ENCODE data around the gene GARIN6.

GARIN6 gene

DNA sequence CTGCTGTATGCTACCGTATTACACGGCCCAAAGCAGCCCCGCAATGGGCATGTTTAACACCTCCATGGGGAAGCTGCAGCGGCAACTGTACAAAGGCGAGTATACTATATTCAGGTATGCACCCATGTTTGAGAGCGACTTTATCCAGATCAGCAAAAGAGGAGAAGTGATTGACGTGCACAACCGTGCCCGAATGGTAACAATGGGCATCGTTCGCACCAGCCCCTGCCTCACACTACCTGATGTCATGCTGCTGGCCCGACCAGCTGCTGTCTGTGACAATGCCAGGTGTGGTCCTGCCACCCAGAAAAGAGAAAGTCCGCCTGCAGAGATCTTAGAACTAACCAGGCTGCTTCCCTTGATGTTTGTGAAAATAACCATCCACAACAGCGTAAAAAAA lies 630 bp downstream of the GARIN6 start:
- DNase-seq = no peak
- H2BK12ac ChIP-seq (ENCODE audit: low read length in 2 of 2) = no peak overlapping the region
- no peak overlapping the region for H3K14ac ChIP-seq (ENCODE audit: low read length in 2 of 2)
- no peak overlapping the region for H3K27ac ChIP-seq (ENCODE audit: low read length, poor library complexity, severe bottlenecking)
- no peak overlapping the region for H3K23ac ChIP-seq (ENCODE audit: low read length in 2 of 2)
- no peak overlapping the region for H3K4ac ChIP-seq (ENCODE audit: low read depth in 1 of 2, low read length in 2 of 2)
- H4K8ac ChIP-seq (ENCODE audit: low read length) = no peak overlapping the region
- H3K79me1 ChIP-seq (replicated peaks; ENCODE audit: low read length, poor library complexity, severe bottlenecking) = no peaks in the 10 kb centered on the region
- H2AK5ac ChIP-seq (ENCODE audit: low read length, severe bottlenecking) = no peak overlapping the region
- H2BK5ac ChIP-seq (ENCODE audit: low read depth, low read length, poor library complexity, severe bottlenecking) = no peak overlapping the region
- H3K4me3 ChIP-seq (ENCODE audit: insufficient read depth in 1 of 2, low read depth in 1 of 2, low read length in 2 of 2) = no peak overlapping the region
- no peak overlapping the region for H3K18ac ChIP-seq (ENCODE audit: low read depth in 1 of 2, low read length in 2 of 2)
- H3K27me3 ChIP-seq (ENCODE audit: control insufficient read depth in 1 of 2, insufficient read depth in 1 of 2, low read length in 2 of 2) = peaks cover 0 to 3% of the 10 kb centered on the region in 2 experiments
- 86% methylated on average over 14 of the region's 14 CpGs for WGBS
- no peaks in the 10 kb centered on the region for H3K36me3 ChIP-seq (ENCODE audit: control insufficient read depth in 1 of 2, insufficient read depth in 2 of 2, low read depth in 1 of 2, low read length in 2 of 2)
- no peak overlapping the region for H3K9ac ChIP-seq (ENCODE audit: low read length)
- H2BK15ac ChIP-seq (ENCODE audit: low read depth, poor library complexity, severe bottlenecking) = no peak overlapping the region
- H3K4me2 ChIP-seq (ENCODE audit: low read length, poor library complexity, severe bottlenecking) = no peak overlapping the region
- H4K91ac ChIP-seq (ENCODE audit: low read length) = no peak overlapping the region
- no peaks in the 10 kb centered on the region for H3K4me1 ChIP-seq (ENCODE audit: control insufficient read depth, insufficient read depth, low read depth, low read length)
- no peak overlapping the region for H2AFZ ChIP-seq (ENCODE audit: low read depth, low read length)
- no peaks in the 10 kb centered on the region for H3K9me3 ChIP-seq (ENCODE audit: control insufficient read depth, low read length)
- no peak overlapping the region for H2BK120ac ChIP-seq (ENCODE audit: low read depth, low read length)

DNA sequence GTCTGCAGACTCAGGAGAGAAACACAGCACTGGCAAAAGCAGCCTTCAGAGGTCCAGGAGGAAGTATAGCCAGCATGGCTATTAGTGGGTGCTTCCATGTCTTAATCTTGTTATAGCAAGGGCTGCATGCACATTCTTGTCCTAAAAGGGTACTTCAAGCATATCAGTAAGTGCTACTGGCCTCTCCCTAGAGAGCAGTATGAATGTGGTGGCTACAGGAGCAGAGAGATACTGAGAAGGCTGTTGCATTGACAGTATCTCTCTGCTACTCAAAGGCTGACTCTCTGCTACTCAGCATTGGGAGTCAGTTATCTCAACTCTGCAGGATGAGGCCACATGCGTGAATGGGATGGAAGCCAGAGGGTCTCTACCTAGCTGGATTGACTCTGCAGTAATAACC lies 2.0 kb downstream of the GARIN6 start:
- no peak overlapping the region for H3K4me2 ChIP-seq (ENCODE audit: low read length, poor library complexity, severe bottlenecking)
- DNase-seq = no peak
- H3K36me3 ChIP-seq (ENCODE audit: control insufficient read depth in 1 of 2, insufficient read depth in 2 of 2, low read depth in 1 of 2, low read length in 2 of 2) = no peaks in the 10 kb centered on the region
- H3K4me1 ChIP-seq (ENCODE audit: control insufficient read depth, insufficient read depth, low read depth, low read length) = no peaks in the 10 kb centered on the region
- H3K9ac ChIP-seq (ENCODE audit: low read length) = no peak overlapping the region
- H2BK120ac ChIP-seq (ENCODE audit: low read depth, low read length) = no peak overlapping the region
- no peak overlapping the region for H3K4me3 ChIP-seq (ENCODE audit: insufficient read depth in 1 of 2, low read depth in 1 of 2, low read length in 2 of 2)
- H3K14ac ChIP-seq (ENCODE audit: low read length in 2 of 2) = no peak overlapping the region
- no peak overlapping the region for H3K23ac ChIP-seq (ENCODE audit: low read length in 2 of 2)
- H2AFZ ChIP-seq (ENCODE audit: low read depth, low read length) = no peak overlapping the region
- no peak overlapping the region for H2BK12ac ChIP-seq (ENCODE audit: low read length in 2 of 2)
- H2BK15ac ChIP-seq (ENCODE audit: low read depth, poor library complexity, severe bottlenecking) = no peak overlapping the region
- H2AK5ac ChIP-seq (ENCODE audit: low read length, severe bottlenecking) = no peak overlapping the region
- H4K8ac ChIP-seq (ENCODE audit: low read length) = no peak overlapping the region
- no peak overlapping the region for H3K27ac ChIP-seq (ENCODE audit: low read length, poor library complexity, severe bottlenecking)
- no peak overlapping the region for H2BK5ac ChIP-seq (ENCODE audit: low read depth, low read length, poor library complexity, severe bottlenecking)
- no peak overlapping the region for H4K91ac ChIP-seq (ENCODE audit: low read length)
- WGBS = 53% methylated on average over 1 of the region's 1 CpG
- no peaks in the 10 kb centered on the region for H3K9me3 ChIP-seq (ENCODE audit: control insufficient read depth, low read length)
- H3K79me1 ChIP-seq (replicated peaks; ENCODE audit: low read length, poor library complexity, severe bottlenecking) = no peaks in the 10 kb centered on the region
- peaks cover 0 to 3% of the 10 kb centered on the region in 2 experiments for H3K27me3 ChIP-seq (ENCODE audit: control insufficient read depth in 1 of 2, insufficient read depth in 1 of 2, low read length in 2 of 2)
- no peak overlapping the region for H3K18ac ChIP-seq (ENCODE audit: low read depth in 1 of 2, low read length in 2 of 2)
- no peak overlapping the region for H3K4ac ChIP-seq (ENCODE audit: low read depth in 1 of 2, low read length in 2 of 2)

DNA sequence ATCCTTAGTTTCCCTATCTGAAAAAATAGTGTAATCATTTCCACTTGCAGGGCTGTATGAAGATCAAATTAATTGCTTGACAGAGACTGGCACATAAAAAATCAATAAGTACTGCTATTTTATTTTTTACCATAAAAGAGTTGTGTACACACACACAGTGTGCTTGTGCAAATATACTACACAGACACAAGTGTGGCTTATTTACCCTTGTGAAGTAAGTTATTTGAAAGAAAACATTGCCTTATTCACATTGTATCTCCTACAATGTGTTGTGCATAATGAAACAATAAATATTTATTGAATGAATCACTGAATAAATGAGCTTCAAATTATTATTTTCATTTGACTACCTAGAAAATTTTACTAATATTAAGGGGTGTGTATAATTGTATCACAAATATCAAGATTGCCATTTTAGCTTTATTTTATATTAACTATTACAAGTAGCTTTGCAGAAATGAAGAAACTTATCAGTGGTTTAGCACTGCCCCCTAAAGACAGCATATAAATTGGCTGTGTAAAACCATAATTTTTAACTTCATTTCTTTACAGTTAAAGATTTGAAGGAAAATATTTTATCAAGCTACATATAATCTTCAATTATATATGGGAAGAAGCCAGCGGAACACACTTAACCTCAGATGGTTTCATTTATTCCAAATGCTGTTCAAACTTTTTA lies 11.3 kb downstream of the GARIN6 start:
- Histone ChIP-seq H3K14ac (ENCODE audit: low read length in 2 of 2) (no peak overlapping the region), H3K27me3 (ENCODE audit: control insufficient read depth in 1 of 2, insufficient read depth in 1 of 2, low read length in 2 of 2) (no peaks in the 10 kb centered on the region), H2AK5ac (ENCODE audit: low read length, severe bottlenecking) (no peak overlapping the region), H3K4me2 (ENCODE audit: low read length, poor library complexity, severe bottlenecking) (no peak overlapping the region), H2BK120ac (ENCODE audit: low read depth, low read length) (no peak overlapping the region), H3K27ac (ENCODE audit: low read length, poor library complexity, severe bottlenecking) (no peak overlapping the region), H4K8ac (ENCODE audit: low read length) (no peak overlapping the region), H2BK15ac (ENCODE audit: low read depth, poor library complexity, severe bottlenecking) (no peak overlapping the region), H3K9me3 (ENCODE audit: control insufficient read depth, low read length) (no peaks in the 10 kb centered on the region), H3K18ac (ENCODE audit: low read depth in 1 of 2, low read length in 2 of 2) (no peak overlapping the region), H3K9ac (ENCODE audit: low read length) (no peak overlapping the region), H3K4ac (ENCODE audit: low read depth in 1 of 2, low read length in 2 of 2) (no peak overlapping the region), H2BK12ac (ENCODE audit: low read length in 2 of 2) (no peak overlapping the region), H2BK5ac (ENCODE audit: low read depth, low read length, poor library complexity, severe bottlenecking) (no peak overlapping the region), H3K4me1 (ENCODE audit: control insufficient read depth, insufficient read depth, low read depth, low read length) (no peaks in the 10 kb centered on the region), H2AFZ (ENCODE audit: low read depth, low read length) (no peak overlapping the region), H3K36me3 (ENCODE audit: control insufficient read depth in 1 of 2, insufficient read depth in 2 of 2, low read depth in 1 of 2, low read length in 2 of 2) (no peaks in the 10 kb centered on the region), H3K4me3 (ENCODE audit: insufficient read depth in 1 of 2, low read depth in 1 of 2, low read length in 2 of 2) (no peak overlapping the region), H3K79me1 (replicated peaks; ENCODE audit: low read length, poor library complexity, severe bottlenecking) (no peaks in the 10 kb centered on the region), H3K23ac (ENCODE audit: low read length in 2 of 2) (no peak overlapping the region), H4K91ac (ENCODE audit: low read length) (no peak overlapping the region)
- no peak for DNase-seq
- WGBS = 100% methylated on average over 1 of the region's 1 CpG

DNA sequence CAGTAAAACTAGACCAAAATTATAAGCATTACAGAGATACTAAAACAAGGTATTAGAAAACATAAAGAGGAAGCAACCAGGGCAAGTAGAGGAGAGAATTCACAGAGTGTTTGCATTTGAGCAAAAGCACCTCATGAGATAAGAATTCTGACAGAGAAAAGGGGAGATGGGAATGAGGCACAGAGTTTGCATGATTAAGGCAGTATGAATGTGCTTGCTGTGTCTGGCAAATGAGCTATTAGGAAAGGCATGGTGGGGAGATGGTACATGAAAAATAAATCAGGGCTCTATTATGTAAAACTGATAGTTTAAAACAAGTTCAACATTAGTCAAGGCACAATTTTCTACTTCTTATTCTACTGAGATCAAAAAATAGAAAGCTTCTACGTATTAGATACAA lies 23.1 kb downstream of the GARIN6 start:
- Histone ChIP-seq H4K91ac (ENCODE audit: low read length) (no peak overlapping the region), H2AK5ac (ENCODE audit: low read length, severe bottlenecking) (no peak overlapping the region), H3K4me2 (ENCODE audit: low read length, poor library complexity, severe bottlenecking) (no peak overlapping the region), H2BK15ac (ENCODE audit: low read depth, poor library complexity, severe bottlenecking) (no peak overlapping the region), H3K4me3 (ENCODE audit: insufficient read depth in 1 of 2, low read depth in 1 of 2, low read length in 2 of 2) (no peak overlapping the region), H3K9ac (ENCODE audit: low read length) (no peak overlapping the region), H4K8ac (ENCODE audit: low read length) (no peak overlapping the region), H3K14ac (ENCODE audit: low read length in 2 of 2) (no peak overlapping the region), H3K23ac (ENCODE audit: low read length in 2 of 2) (no peak overlapping the region), H2BK5ac (ENCODE audit: low read depth, low read length, poor library complexity, severe bottlenecking) (no peak overlapping the region), H3K4me1 (ENCODE audit: control insufficient read depth, insufficient read depth, low read depth, low read length) (no peaks in the 10 kb centered on the region), H3K9me3 (ENCODE audit: control insufficient read depth, low read length) (peaks cover 17% of the 10 kb centered on the region), H3K4ac (ENCODE audit: low read depth in 1 of 2, low read length in 2 of 2) (no peak overlapping the region), H3K18ac (ENCODE audit: low read depth in 1 of 2, low read length in 2 of 2) (no peak overlapping the region), H2BK12ac (ENCODE audit: low read length in 2 of 2) (no peak overlapping the region), H3K79me1 (replicated peaks; ENCODE audit: low read length, poor library complexity, severe bottlenecking) (no peaks in the 10 kb centered on the region), H2BK120ac (ENCODE audit: low read depth, low read length) (no peak overlapping the region), H3K36me3 (ENCODE audit: control insufficient read depth in 1 of 2, insufficient read depth in 2 of 2, low read depth in 1 of 2, low read length in 2 of 2) (no peaks in the 10 kb centered on the region), H2AFZ (ENCODE audit: low read depth, low read length) (no peak overlapping the region), H3K27me3 (ENCODE audit: control insufficient read depth in 1 of 2, insufficient read depth in 1 of 2, low read length in 2 of 2) (no peaks in the 10 kb centered on the region), H3K27ac (ENCODE audit: low read length, poor library complexity, severe bottlenecking) (no peak overlapping the region)
- no CpG with 5 or more reads among the region's 1 CpG for WGBS
- no peak for DNase-seq

Measured in mesenchymal stem cell (in vitro differentiated cells and primary cell).